ENCODE measurements around the gene PTPRG. TPM values are rescaled to one million over a fixed set of nuclear protein-coding genes. Genes with fewer than 3 reads are reported as not detected.
"Not testable (repeated sequence)": the region's sequence is repeated elsewhere in the genome, so short reads cannot be mapped to it uniquely, and the experiment has no call there.

PTPRG gene
- total RNA-seq, 2 donors from 2014 or later = 23.9 to 31.6 TPM

DNA sequence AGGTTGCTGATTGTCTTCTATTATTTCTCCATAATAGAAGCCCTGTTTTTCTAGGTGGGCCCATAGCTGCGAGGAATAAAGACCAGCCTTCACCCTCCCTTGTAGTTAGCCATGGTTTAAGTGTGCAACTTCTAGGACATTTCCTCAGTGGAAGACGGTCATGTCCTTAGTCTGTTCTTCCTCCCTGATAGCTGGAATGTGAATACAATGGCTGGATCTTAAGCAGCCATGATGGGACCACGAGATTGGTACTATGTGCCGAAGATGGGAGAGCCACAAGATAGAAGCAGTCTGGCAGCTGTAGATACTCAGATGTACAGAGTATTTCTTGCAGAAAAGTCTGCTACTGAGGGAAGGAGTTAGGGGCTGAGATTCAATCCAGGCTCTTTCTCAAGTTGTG is 152.9 kb downstream of the PTPRG start:
- H3K9me3 ChIP-seq = no peaks in the 10 kb centered on the region
- ATAC-seq (no peak), DNase-seq (no peak)
- no peaks in the 10 kb centered on the region for H3K36me3 ChIP-seq (replicated peaks in 1 of 2; ENCODE audit: insufficient read depth in 1 of 2, low read depth in 2 of 2)
- no peak for TF ChIP-seq POLR2A (IDR thresholded peaks at IDR 0.05)
- TF ChIP-seq, protein P1, sequence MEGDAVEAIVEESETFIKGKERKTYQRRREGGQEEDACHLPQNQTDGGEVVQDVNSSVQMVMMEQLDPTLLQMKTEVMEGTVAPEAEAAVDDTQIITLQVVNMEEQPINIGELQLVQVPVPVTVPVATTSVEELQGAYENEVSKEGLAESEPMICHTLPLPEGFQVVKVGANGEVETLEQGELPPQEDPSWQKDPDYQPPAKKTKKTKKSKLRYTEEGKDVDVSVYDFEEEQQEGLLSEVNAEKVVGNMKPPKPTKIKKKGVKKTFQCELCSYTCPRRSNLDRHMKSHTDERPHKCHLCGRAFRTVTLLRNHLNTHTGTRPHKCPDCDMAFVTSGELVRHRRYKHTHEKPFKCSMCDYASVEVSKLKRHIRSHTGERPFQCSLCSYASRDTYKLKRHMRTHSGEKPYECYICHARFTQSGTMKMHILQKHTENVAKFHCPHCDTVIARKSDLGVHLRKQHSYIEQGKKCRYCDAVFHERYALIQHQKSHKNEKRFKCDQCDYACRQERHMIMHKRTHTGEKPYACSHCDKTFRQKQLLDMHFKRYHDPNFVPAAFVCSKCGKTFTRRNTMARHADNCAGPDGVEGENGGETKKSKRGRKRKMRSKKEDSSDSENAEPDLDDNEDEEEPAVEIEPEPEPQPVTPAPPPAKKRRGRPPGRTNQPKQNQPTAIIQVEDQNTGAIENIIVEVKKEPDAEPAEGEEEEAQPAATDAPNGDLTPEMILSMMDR (IDR thresholded peaks at IDR 0.05) = no peak
- intact Hi-C loops (cut with DNase I) = no loop called here
- H3K4me1 ChIP-seq = no peaks in the 10 kb centered on the region
- no peak overlapping the region for H3K4me3 ChIP-seq
- 90 to 94% methylated on average over 4 of the region's 4 CpGs for WGBS, 2 donors
- H3K27me3 ChIP-seq = no peaks in the 10 kb centered on the region
- H3K27ac ChIP-seq = no peak overlapping the region

DNA sequence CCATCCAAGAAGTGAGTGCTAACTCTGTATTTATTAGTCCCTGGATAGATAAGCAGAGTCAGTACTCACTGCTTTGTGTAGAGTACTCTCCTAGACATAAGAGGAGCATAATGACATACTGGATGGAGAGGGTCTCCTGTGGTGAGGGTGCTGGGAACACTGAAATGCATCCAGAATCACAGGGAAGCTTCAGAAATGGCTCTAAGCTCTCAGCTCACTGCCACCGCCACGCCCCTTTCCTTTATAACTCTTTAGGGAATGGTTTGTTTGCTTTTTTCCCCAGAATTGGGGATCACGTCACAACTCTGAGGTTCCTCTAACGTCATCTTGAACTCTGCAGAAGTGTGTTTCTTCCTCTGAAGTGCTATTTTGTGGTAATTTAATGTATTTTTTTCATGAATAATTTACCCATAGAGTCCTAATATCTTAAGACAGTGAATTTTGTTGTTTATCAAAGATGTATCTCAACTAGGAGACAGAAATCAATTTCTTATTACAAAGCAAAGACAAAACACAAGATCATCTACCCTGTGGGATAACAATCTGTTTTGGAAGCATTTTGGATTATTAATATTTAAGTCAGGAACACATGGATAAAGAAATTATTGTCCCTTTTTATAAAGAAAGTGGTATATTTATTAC is 154.6 kb downstream of the PTPRG start:
- 90 to 97% methylated on average over 4 of the region's 4 CpGs for WGBS, 2 donors
- DNase-seq (no peak), ATAC-seq (no peak)
- Histone ChIP-seq H3K27ac (no peak overlapping the region), H3K4me1 (no peaks in the 10 kb centered on the region), H3K4me3 (no peak overlapping the region), H3K27me3 (no peaks in the 10 kb centered on the region), H3K36me3 (replicated peaks in 1 of 2; ENCODE audit: insufficient read depth in 1 of 2, low read depth in 2 of 2) (no peaks in the 10 kb centered on the region), H3K9me3 (no peaks in the 10 kb centered on the region)
- TF ChIP-seq, protein P1 (IDR thresholded peaks at IDR 0.05) = no peak
- TF ChIP-seq POLR2A (IDR thresholded peaks at IDR 0.05) = no peak
- intact Hi-C loops (cut with DNase I) = no loop called here

DNA sequence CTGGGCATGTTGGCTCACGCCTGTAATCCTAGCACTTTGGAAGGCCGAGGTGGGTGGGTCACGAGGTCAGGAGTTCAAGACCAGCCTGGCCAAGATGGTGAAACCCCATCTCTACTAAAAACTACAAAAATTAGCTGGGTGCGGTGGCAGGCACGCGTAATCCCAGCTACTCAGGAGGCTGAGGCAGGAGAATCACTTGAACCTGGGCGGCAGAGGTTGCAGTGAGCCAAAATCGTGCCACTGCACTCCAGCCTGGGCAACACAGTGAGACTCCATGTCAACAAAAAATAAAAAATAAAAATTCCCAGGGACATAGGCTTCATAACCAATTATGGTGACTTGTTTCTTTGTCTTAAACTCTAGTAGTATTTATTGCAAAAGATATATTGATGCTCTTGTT is 155.3 kb downstream of the PTPRG start:
- H3K36me3 ChIP-seq (replicated peaks in 1 of 2; ENCODE audit: insufficient read depth in 1 of 2, low read depth in 2 of 2); intact Hi-C loops (cut with DNase I); DNase-seq; H3K9me3 ChIP-seq; H3K27ac ChIP-seq; H3K27me3 ChIP-seq; H3K4me3 ChIP-seq; H3K4me1 ChIP-seq; ATAC-seq: not testable (repeated sequence)
- WGBS, 2 donors = 94 to 95% methylated on average over 8 of the region's 8 CpGs

DNA sequence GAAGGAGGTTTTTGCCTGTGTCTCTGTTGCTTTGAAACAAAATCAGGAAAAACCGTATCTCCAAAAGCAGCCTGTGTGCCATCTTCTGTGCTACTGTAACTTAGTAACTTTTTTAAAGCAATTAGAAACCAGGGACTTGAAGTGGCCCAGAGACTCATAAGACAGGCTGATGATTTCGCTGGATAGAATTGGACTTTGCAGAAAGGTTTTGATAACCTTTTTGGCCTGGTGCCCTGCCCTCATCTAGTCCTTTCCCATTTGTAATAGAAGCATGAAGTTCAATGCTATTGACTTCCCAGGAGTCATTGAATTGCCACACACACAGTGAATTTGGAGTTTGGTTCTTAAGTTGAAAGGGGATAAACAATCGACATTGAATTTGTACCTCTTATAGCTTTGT is 157.2 kb downstream of the PTPRG start:
- ATAC-seq (no peak), DNase-seq (no peak)
- no peak overlapping the region for H3K27ac ChIP-seq
- 90 to 91% methylated on average over 3 of the region's 3 CpGs for WGBS, 2 donors
- H3K27me3 ChIP-seq = no peaks in the 10 kb centered on the region
- H3K4me1 ChIP-seq = no peaks in the 10 kb centered on the region
- no peaks in the 10 kb centered on the region for H3K9me3 ChIP-seq
- H3K36me3 ChIP-seq (replicated peaks in 1 of 2; ENCODE audit: insufficient read depth in 1 of 2, low read depth in 2 of 2) = no peaks in the 10 kb centered on the region
- TF ChIP-seq, protein P1 (IDR thresholded peaks at IDR 0.05) = no peak
- no peak for TF ChIP-seq POLR2A (IDR thresholded peaks at IDR 0.05)
- no peak overlapping the region for H3K4me3 ChIP-seq
- intact Hi-C loops (cut with DNase I) = no loop called here

DNA sequence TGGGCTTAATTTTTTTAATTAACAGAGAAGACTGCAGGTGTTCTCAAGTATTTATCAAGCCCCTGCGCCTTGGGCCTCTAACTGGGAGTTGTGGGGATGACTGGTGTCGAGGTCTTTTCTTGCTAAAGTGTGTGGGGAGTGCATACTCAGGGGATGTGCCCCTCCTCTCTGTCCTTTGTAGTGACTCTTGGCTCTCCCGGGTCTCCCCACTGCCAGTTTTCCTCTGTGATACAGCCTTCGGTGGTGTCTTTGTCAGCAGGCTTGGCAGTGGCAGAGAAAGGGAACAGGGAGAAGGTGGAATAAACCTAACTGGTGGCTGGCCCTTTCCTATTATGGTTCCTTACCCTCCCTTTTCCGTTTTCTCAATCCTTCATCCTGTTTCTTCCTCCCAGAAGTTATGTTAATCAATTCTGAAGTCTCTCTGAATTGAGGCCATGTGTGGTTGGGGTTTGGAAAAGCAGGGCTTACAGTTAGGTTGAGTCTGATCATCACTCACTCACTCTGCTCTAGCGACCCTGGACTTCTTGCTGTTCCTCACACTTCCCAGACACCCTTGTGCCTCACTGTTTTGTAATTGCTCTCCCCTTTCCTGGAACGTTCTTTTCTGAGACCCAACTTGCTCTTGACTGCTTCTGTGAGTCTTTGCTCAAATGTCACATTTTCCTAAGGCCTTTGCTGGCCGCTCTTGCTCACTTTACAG is 158.1 kb downstream of the PTPRG start:
- Histone ChIP-seq H3K9me3 (no peaks in the 10 kb centered on the region), H3K27me3 (no peaks in the 10 kb centered on the region), H3K27ac (no peak overlapping the region), H3K4me1 (no peaks in the 10 kb centered on the region), H3K36me3 (replicated peaks in 1 of 2; ENCODE audit: insufficient read depth in 1 of 2, low read depth in 2 of 2) (no peaks in the 10 kb centered on the region), H3K4me3 (no peak overlapping the region)
- ATAC-seq (no peak), DNase-seq (no peak)
- TF ChIP-seq, protein P1 (IDR thresholded peaks at IDR 0.05) = no peak
- TF ChIP-seq POLR2A (IDR thresholded peaks at IDR 0.05) = no peak
- intact Hi-C loops (cut with DNase I) = no loop called here
- WGBS, 2 donors = 78 to 79% methylated on average over 8 of the region's 8 CpGs

Data from body of pancreas (tissue), 4 donors.